ENCODE results near the gene RNF182. TPM values are rescaled to one million over a fixed set of nuclear protein-coding genes. Genes with fewer than 3 reads are reported as not detected.

The RNF182 gene
- polyA plus RNA-seq, 3 donors from 2014 or later, result not detected

GRCh38 chr6:13908955-13909381 is 15.8 kb upstream of the RNF182 start:
- Mint-ChIP-seq H3K36me3 (no peaks in the 10 kb centered on the region), H3K9me3 (no peaks in the 10 kb centered on the region), H3K27ac (no peak overlapping the region), H3K27me3 (ENCODE audit: low read depth in 3 of 3) (peaks cover 1 to 8% (median 5%) of the 10 kb centered on the region in 3 donors), H3K4me3 (no peak overlapping the region), H3K4me1 (no peaks in the 10 kb centered on the region)
- peak; percentile 46 to 49 (median 47) for DNase-seq

- Mint-ChIP-seq H3K27ac (no peak overlapping the region), H3K9me3 (no peaks in the 10 kb centered on the region), H3K27me3 (ENCODE audit: low read depth in 3 of 3) (peaks cover 1 to 3% (median 3%) of the 10 kb centered on the region in 3 donors), H3K4me3 (no peak overlapping the region), H3K4me1 (no peaks in the 10 kb centered on the region), H3K36me3 (no peaks in the 10 kb centered on the region)
- no peak for DNase-seq
Observed at GRCh38 chr6:13910443-13910842, 14.3 kb upstream of the RNF182 start.

- Mint-ChIP-seq H3K36me3 (no peaks in the 10 kb centered on the region), H3K27ac (no peak overlapping the region), H3K4me1 (no peaks in the 10 kb centered on the region), H3K9me3 (no peaks in the 10 kb centered on the region), H3K27me3 (ENCODE audit: low read depth in 3 of 3) (peaks cover 1 to 3% (median 3%) of the 10 kb centered on the region in 3 donors), H3K4me3 (no peak overlapping the region)
- DNase-seq, result no peak
Observed at GRCh38 chr6:13911337-13911736, 13.4 kb upstream of the RNF182 start.

- peaks cover 3 to 5% (median 5%) of the 10 kb centered on the region in 3 donors for H3K27me3 Mint-ChIP-seq (ENCODE audit: low read depth in 3 of 3)
- no peaks in the 10 kb centered on the region for H3K4me1 Mint-ChIP-seq
- no peak for DNase-seq
- H3K9me3 Mint-ChIP-seq, result no peaks in the 10 kb centered on the region
- no peak overlapping the region for H3K4me3 Mint-ChIP-seq
- H3K27ac Mint-ChIP-seq, result no peak overlapping the region
- no peaks in the 10 kb centered on the region for H3K36me3 Mint-ChIP-seq
Observed at GRCh38 chr6:13913226-13914001, 11.3 kb upstream of the RNF182 start.

- H3K9me3 Mint-ChIP-seq, result no peaks in the 10 kb centered on the region
- H3K4me3 Mint-ChIP-seq, result no peak overlapping the region
- H3K36me3 Mint-ChIP-seq, result no peaks in the 10 kb centered on the region
- H3K27me3 Mint-ChIP-seq (ENCODE audit: low read depth in 3 of 3), result peaks cover 3 to 5% (median 5%) of the 10 kb centered on the region in 3 donors
- H3K27ac Mint-ChIP-seq, result no peak overlapping the region
- H3K4me1 Mint-ChIP-seq, result no peaks in the 10 kb centered on the region
- DNase-seq, result no peak
Observed at GRCh38 chr6:13914351-13914750, 10.4 kb upstream of the RNF182 start.

- Mint-ChIP-seq H3K9me3 (no peaks in the 10 kb centered on the region), H3K27me3 (ENCODE audit: low read depth in 3 of 3) (peaks cover 3 to 8% (median 5%) of the 10 kb centered on the region in 3 donors), H3K4me3 (no peak overlapping the region)
Observed at GRCh38 chr6:13915561-13916229, 9.1 kb upstream of the RNF182 start.

GRCh38 chr6:13916230-13916944 is 8.4 kb upstream of the RNF182 start:
- Mint-ChIP-seq H3K9me3 (no peaks in the 10 kb centered on the region), H3K4me3 (no peak overlapping the region), H3K4me1 (no peaks in the 10 kb centered on the region), H3K36me3 (no peaks in the 10 kb centered on the region), H3K27ac (no peak overlapping the region), H3K27me3 (ENCODE audit: low read depth in 3 of 3) (peaks cover 3 to 8% (median 6%) of the 10 kb centered on the region in 3 donors)
- no peak for DNase-seq

More at GRCh38 chr6:13915561-13916229, 9.1 kb upstream of the RNF182 start:
- no peaks in the 10 kb centered on the region for H3K4me1 Mint-ChIP-seq
- H3K36me3 Mint-ChIP-seq, result no peaks in the 10 kb centered on the region
- DNase-seq, result no peak
- no peak overlapping the region for H3K27ac Mint-ChIP-seq

- peak overlapping the region in 1 of 6 donors; percentile 23 for H3K27ac Mint-ChIP-seq
Observed at GRCh38 chr6:13917141-13917540, 7.6 kb upstream of the RNF182 start.

GRCh38 chr6:13918686-13919250 is 6.0 kb upstream of the RNF182 start:
- peaks cover 0 to 11% (median 7%) of the 10 kb centered on the region in 3 donors for H3K27me3 Mint-ChIP-seq (ENCODE audit: low read depth in 3 of 3)
- DNase-seq, result no peak
- no peaks in the 10 kb centered on the region for H3K9me3 Mint-ChIP-seq
- no peaks in the 10 kb centered on the region for H3K36me3 Mint-ChIP-seq
- no peak overlapping the region for H3K4me3 Mint-ChIP-seq
- H3K4me1 Mint-ChIP-seq, result no peaks in the 10 kb centered on the region
- H3K27ac Mint-ChIP-seq, result no peak overlapping the region

More at GRCh38 chr6:13917141-13917540, 7.6 kb upstream of the RNF182 start:
- no peaks in the 10 kb centered on the region for H3K9me3 Mint-ChIP-seq
- no peak for DNase-seq
- no peaks in the 10 kb centered on the region for H3K36me3 Mint-ChIP-seq
- no peaks in the 10 kb centered on the region for H3K4me1 Mint-ChIP-seq
- no peak overlapping the region for H3K4me3 Mint-ChIP-seq
- H3K27me3 Mint-ChIP-seq (ENCODE audit: low read depth in 3 of 3), result peaks cover 1 to 7% (median 7%) of the 10 kb centered on the region in 3 donors

- Mint-ChIP-seq H3K36me3 (no peaks in the 10 kb centered on the region), H3K4me1 (peaks cover 6 to 9% of the 10 kb centered on the region in 2 donors), H3K9me3 (no peaks in the 10 kb centered on the region), H3K4me3 (no peak overlapping the region), H3K27ac (no peak overlapping the region), H3K27me3 (ENCODE audit: low read depth in 3 of 3) (peaks cover 5 to 19% (median 11%) of the 10 kb centered on the region in 3 donors)
- DNase-seq, result no peak
Observed at GRCh38 chr6:13919861-13920260, 4.9 kb upstream of the RNF182 start.

GRCh38 chr6:13920552-13920951 is 4.2 kb upstream of the RNF182 start:
- H3K36me3 Mint-ChIP-seq, result no peaks in the 10 kb centered on the region
- H3K9me3 Mint-ChIP-seq, result peaks cover 0 to 2% (median 0%) of the 10 kb centered on the region in 6 donors
- no peak overlapping the region for H3K4me3 Mint-ChIP-seq
- DNase-seq, result no peak
- H3K27me3 Mint-ChIP-seq (ENCODE audit: low read depth in 3 of 3), result peaks cover 9 to 24% (median 15%) of the 10 kb centered on the region in 3 donors
- no peak overlapping the region for H3K27ac Mint-ChIP-seq
- peaks cover 10 to 14% of the 10 kb centered on the region in 2 donors for H3K4me1 Mint-ChIP-seq

- peaks cover 12 to 17% of the 10 kb centered on the region in 2 donors for H3K4me1 Mint-ChIP-seq
- no peaks in the 10 kb centered on the region for H3K36me3 Mint-ChIP-seq
- peak in 1 of 3 donors; percentile 0 for DNase-seq
- H3K27me3 Mint-ChIP-seq (ENCODE audit: low read depth in 3 of 3), result peaks cover 13 to 37% (median 20%) of the 10 kb centered on the region in 3 donors
- H3K27ac Mint-ChIP-seq, result no peak overlapping the region
- no peak overlapping the region for H3K4me3 Mint-ChIP-seq
- H3K9me3 Mint-ChIP-seq, result peaks cover 0 to 4% (median 0%) of the 10 kb centered on the region in 6 donors
Observed at GRCh38 chr6:13922750-13923149, 2.0 kb upstream of the RNF182 start.

- H3K36me3 Mint-ChIP-seq, result no peaks in the 10 kb centered on the region
- no peak for DNase-seq
- H3K27me3 Mint-ChIP-seq (ENCODE audit: low read depth in 3 of 3), result peaks cover 13 to 44% (median 22%) of the 10 kb centered on the region in 3 donors
- peak overlapping the region in 4 of 5 donors; percentile 70 to 85 (median 80) for H3K4me3 Mint-ChIP-seq
- H3K4me1 Mint-ChIP-seq, result peaks cover 12 to 17% of the 10 kb centered on the region in 2 donors
- no peak overlapping the region for H3K27ac Mint-ChIP-seq
- peaks cover 0 to 4% (median 0%) of the 10 kb centered on the region in 6 donors for H3K9me3 Mint-ChIP-seq
Observed at GRCh38 chr6:13923527-13924145, 1.1 kb upstream of the RNF182 start.
